GM19351 (cell line): Measurements from ENCODE around the gene DRAP1.

Experiments
- ATAC-seq: cut with Tn5 transposase; IDR thresholded peaks from one replicate; pipeline ENCODE4 v1.9.1; 2021; ENCODE audit warnings: mild to moderate bottlenecking, moderate library complexity; ENCODE audit not compliant: unreplicated experiment

The DRAP1 gene

GRCh38 chr11:65919141-65919572, at the start of gene DRAP1:
DRAP1 (plus strand) TSS chr11:65919426; CDS start chr11:65919502, 76 bp downstream.
- peak; percentile 85 for ATAC-seq

- no peak for ATAC-seq
Measured at GRCh38 chr11:65869643-65870306, 49.5 kb upstream of the DRAP1 start.

DNA sequence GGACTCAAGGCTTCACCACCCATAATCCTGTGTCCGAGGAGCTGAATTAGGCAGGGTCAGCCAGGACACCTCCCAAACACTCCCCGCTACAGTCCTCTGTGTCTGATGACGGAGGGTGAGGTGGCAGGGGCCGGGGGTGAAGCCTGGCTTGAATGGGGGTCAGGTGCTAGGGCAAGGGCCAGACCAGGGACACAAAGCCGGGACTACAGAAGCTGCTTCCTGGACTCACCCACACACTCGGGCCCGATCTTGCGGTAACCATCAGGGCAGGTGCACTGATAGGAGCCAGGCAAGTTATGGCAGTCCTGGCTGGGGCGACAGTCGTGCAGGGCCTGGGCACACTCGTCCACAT, 48.9 kb upstream of the DRAP1 start:
- ATAC-seq = no peak

- no peak for ATAC-seq
Measured at GRCh38 chr11:65870706-65871681, 48.2 kb upstream of the DRAP1 start.

GRCh38 chr11:65871811-65872548, 47.2 kb upstream of the DRAP1 start:
- ATAC-seq = no peak

DNA sequence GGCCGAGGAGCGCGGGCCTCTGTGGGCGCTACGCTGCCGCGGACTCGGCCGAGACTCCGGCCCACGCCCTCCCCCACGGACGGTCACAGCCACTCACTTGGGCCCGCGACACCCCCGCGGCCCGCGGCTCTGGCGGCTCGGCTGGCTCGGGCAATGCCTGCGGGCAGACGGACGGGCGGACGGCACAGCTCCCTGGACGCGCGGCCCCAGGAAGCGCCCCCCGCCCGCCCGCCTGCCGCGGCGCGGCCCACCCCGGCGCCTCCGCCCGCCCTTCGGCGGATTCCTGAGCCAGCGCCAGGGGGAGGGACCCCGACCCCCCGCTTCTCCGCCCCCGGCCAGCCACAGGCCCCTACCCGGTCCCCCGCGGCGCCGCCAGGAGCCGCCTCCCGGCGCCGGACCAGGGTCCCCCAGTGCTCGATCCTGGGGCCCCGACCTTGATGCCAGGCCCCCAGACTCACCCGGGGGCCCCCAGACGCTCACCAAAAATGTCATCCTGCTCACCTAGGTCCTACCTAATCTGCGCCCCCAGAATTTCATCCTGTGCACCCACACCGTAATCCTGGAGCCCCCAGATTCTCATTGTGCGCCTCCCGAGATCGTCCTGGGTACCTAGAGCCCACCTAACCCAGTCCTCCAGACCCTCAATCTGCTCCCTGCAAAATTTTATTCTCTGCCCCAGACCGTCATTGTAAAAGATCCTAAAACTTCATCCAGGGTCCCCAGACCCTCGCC, 46.5 kb upstream of the DRAP1 start, which contains the start of gene EFEMP2:
Gene EFEMP2 (minus strand): TSS at position 215 of the 732 bp plus-strand sequence. CDS start 446 bp downstream, outside the sequence.
- no peak for ATAC-seq

- ATAC-seq = peak; percentile 81
Measured at GRCh38 chr11:65873318-65874156, 45.7 kb upstream of the DRAP1 start.

GRCh38 chr11:65879617-65880016, 39.6 kb upstream of the DRAP1 start, which contains the start of gene CTSW:
CTSW (plus strand) TSS chr11:65879837; CDS start chr11:65879855, 18 bp downstream.
- no peak for ATAC-seq

- no peak for ATAC-seq
Measured at GRCh38 chr11:65880027-65880426, 39.2 kb upstream of the DRAP1 start.

- ATAC-seq = no peak
Measured at GRCh38 chr11:65880844-65881421, 38.3 kb upstream of the DRAP1 start.

- ATAC-seq = no peak
Measured at GRCh38 chr11:65882120-65883057, 36.8 kb upstream of the DRAP1 start.

- ATAC-seq = no peak
Measured at GRCh38 chr11:65883058-65883761, 36.0 kb upstream of the DRAP1 start.

DNA sequence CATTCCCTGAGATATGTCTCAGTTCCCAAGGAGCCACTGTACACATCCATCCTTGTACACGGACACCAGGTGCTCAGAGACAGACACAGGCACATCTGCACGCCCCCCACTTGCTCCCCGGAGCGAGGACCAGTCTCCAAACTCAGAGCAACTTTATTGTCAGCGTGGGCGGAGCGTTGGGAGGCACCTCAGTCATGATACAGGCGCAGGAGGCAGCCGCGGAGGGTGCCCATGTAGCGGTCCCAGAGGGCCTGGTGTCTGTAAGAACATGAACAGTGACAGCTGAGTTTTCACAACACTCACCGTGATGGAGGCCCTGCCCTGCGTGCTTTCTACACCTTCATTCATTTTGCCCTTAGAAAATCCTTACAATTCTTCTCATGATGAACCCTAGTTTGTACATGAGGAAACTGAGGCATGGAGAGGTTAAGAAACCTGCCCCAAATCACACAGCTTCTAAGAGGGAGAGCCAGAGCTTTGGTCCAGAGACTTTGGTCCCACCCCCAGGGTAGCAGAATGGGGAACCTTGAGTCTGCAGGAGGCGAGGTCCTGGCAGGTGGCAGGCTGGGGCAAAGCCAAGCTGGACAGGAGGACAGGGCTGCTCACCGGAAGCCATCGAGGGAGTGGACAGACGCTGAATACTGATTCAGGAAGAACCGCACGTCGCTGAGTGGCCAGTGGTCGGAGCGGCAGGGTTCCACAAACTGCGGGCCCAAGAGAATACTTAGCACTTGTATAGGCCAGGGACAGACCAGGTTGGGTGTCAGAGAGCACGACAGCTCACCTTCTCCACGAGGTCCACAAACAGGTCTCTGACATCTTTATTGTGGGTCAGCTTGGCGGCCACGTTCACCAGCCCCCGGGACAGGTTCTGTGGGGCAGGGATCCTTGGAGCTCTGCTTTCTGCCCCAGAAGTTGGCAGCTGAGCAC, 35.2 kb upstream of the DRAP1 start:
- no peak for ATAC-seq

- ATAC-seq = no peak
Measured at GRCh38 chr11:65884716-65885092, 34.5 kb upstream of the DRAP1 start.

DNA sequence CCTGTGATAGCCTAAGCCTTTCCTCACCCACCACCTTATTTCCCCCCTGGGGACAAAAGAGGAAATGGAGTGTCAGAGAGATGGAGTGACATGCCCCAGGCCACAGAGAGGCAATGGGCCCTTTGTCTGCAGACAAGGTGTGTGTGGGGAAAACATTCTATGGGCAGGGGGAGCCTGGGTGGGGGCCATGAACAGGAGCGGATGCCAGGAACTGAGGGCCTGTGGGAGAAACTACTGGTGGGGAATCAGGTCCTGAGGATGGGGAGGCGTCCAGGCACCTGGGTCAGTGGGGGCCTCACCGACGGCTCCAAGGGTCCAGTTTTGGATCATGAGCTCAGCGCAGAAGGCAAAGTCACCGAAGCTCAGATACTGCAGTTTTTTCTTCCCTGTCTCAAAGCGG, 34.0 kb upstream of the DRAP1 start:
- ATAC-seq = no peak

GRCh38 chr11:65885808-65886536, 33.3 kb upstream of the DRAP1 start:
- ATAC-seq = no peak
